K562 (cell line): ENCODE data around the gene TMEM204. TPM values are rescaled to one million over a fixed set of nuclear protein-coding genes. Genes with fewer than 3 reads are reported as not detected.

Experiments
- ATAC-seq: fragments of 200-7000 bp; cut with Tn5 transposase; 3 replicates; pipeline ENCODE4 v1.9.1; 2020; ENCODE audit warnings: moderate library complexity
- Bru-seq: library from RNA; stranded (reverse); fragments of 400-500 nt; gene quantifications from one replicate; lab custom pipeline; 2021; lab: Mats Ljungman, UMichigan
- BruChase-seq, 2 experiments: library from RNA; stranded (reverse); fragments of 400-500 nt; gene quantifications; one replicate each; lab custom pipeline; 2021; lab: Mats Ljungman, UMichigan
- BruUV-seq: library from RNA; stranded (reverse); fragments of 400-500 nt; replicated peaks from 2 replicates; lab custom pipeline; 2021; lab: Mats Ljungman, UMichigan
- CTCF ChIA-PET: fragments of 300-600 bp; formaldehyde crosslinking; extraction: SDS; loops from one replicate; lab custom pipeline; 2021; ENCODE audit warnings: low intra/inter-chr PET ratio; lab: Yijun Ruan, JAX
- POLR2A ChIA-PET: fragments of 300-600, 350-650 bp; sonication (Branson Sonifier 250); formaldehyde crosslinking; extraction: SDS; loops from one replicate; lab custom pipeline; 2021; ENCODE audit warnings: antibody characterized with exemption, inconsistent platforms; lab: Yijun Ruan, JAX
- DNase-seq, 4 experiments: peaks; one replicate each; pipeline versions ENCODE4 v3.0.0 to v3.0.0-alpha.2; 2011 to 2018; ENCODE audit warnings: low spot score in 3 of 4, mixed read lengths in 3 of 4; ENCODE audit errors: extremely low read depth in 1 of 4
- FAIRE-seq: peaks from 2 replicates; lab custom pipeline; 2011; peaks lifted over from hg19 to GRCh38; lab: Jason Lieb, UNC
- H2AFZ ChIP-seq: 2 replicates; pipeline ENCODE4 v1.6.0; 2011; ENCODE audit warnings: low read depth, low read length, control low read depth, inconsistent platforms
- H3K27ac ChIP-seq: fragments of 200-600 bp; 3 replicates; pipeline ENCODE4 v1.8.0; 2011; ENCODE audit warnings: low read depth, mild to moderate bottlenecking, control low read depth, inconsistent platforms, low read length, moderate library complexity, mixed read lengths; ENCODE audit errors: extremely low read depth
- H3K27me3 ChIP-seq, 2 experiments: fragments of 300-600 bp in 1 of 2; 2 replicates in 1 of 2; 3 replicates in 1 of 2; pipeline versions ENCODE4 v1.6.0 to v1.8.0; 2011; ENCODE audit warnings: inconsistent platforms in 2 of 2, low read length in 2 of 2, mild to moderate bottlenecking in 1 of 2, mixed read lengths in 1 of 2, moderate library complexity in 1 of 2; ENCODE audit not compliant: control insufficient read depth in 2 of 2, insufficient read depth in 2 of 2
- H3K36me3 ChIP-seq: fragments of 300-600 bp; 3 replicates; pipeline ENCODE4 v1.8.0; 2011; ENCODE audit warnings: mild to moderate bottlenecking, low read length, inconsistent platforms; ENCODE audit not compliant: control insufficient read depth, insufficient read depth
- H3K4me1 ChIP-seq, 2 experiments: fragments of 200-600 bp in 1 of 2; replicated peaks in 1 of 2; 2 replicates in 1 of 2; 3 replicates in 1 of 2; pipeline versions ENCODE4 v1.5.1 to v1.8.0; 2011; ENCODE audit warnings: inconsistent platforms in 2 of 2, low read length in 2 of 2, mild to moderate bottlenecking in 1 of 2, mixed read lengths in 1 of 2, moderate library complexity in 1 of 2; ENCODE audit not compliant: control insufficient read depth in 2 of 2, insufficient read depth in 2 of 2
- H3K4me2 ChIP-seq: 2 replicates; pipeline ENCODE4 v1.6.1; 2011; ENCODE audit warnings: low read length, control low read depth, inconsistent platforms, mixed read lengths; ENCODE audit not compliant: insufficient read depth
- H3K4me3 ChIP-seq: fragments of 200-600 bp; sonication (generic), shearing (Covaris generic); 2 replicates; pipeline ENCODE4 v1.5.1; 2016; ENCODE audit warnings: control low read depth, inconsistent platforms
- H3K79me2 ChIP-seq: fragments of 200-600 bp; 3 replicates; pipeline ENCODE4 v1.8.0; 2011; ENCODE audit warnings: low read length, inconsistent platforms; ENCODE audit not compliant: control insufficient read depth, insufficient read depth
- H3K9ac ChIP-seq, 2 experiments: 2 replicates each; pipeline versions ENCODE4 v1.6.0 to v1.6.1; 2011; ENCODE audit warnings: low read depth in 2 of 2, low read length in 2 of 2, control low read depth in 1 of 2, inconsistent platforms in 1 of 2, mild to moderate bottlenecking in 1 of 2, mixed read lengths in 1 of 2; ENCODE audit not compliant: insufficient read depth in 1 of 2
- H3K9me1 ChIP-seq: one replicate; pipeline ENCODE4 v1.6.0; 2011; ENCODE audit warnings: inconsistent platforms, mild to moderate bottlenecking, low read length, moderate library complexity; ENCODE audit not compliant: control insufficient read depth, insufficient read depth
- H3K9me3 ChIP-seq: replicated peaks from 2 replicates; pipeline ENCODE4 v1.5.1; 2011; ENCODE audit warnings: low read depth, low read length, inconsistent platforms; ENCODE audit not compliant: control insufficient read depth, insufficient read depth
- H4K20me1 ChIP-seq: replicated peaks from 2 replicates; pipeline ENCODE4 v1.6.1; 2011; ENCODE audit warnings: low read length, inconsistent platforms, mixed read lengths; ENCODE audit not compliant: control insufficient read depth, insufficient read depth
- BRD9 ChIP-seq: fragments of 450-650 bp; IDR thresholded peaks from 2 replicates; pipeline ENCODE4 v1.6.1; 2018; ENCODE audit warnings: low read depth; ENCODE audit not compliant: partially characterized antibody
- MCM7 ChIP-seq, 2 experiments: fragments of 450-650 bp; IDR thresholded peaks; 2 replicates each; pipeline ENCODE4 v1.6.1; 2016 to 2018
- ZKSCAN3 ChIP-seq: fragments of 250-450 bp; sonication (Bioruptor Pico); IDR thresholded peaks from 2 replicates; pipeline ENCODE4 v1.4.0; 2020
- WGBS: fragments of 100-300 bp; shearing (Covaris generic); methylation state at CpG from one replicate; pipeline ENCODE4 v1.1.6; 2016; ENCODE audit warnings: low coverage, mixed read lengths; ENCODE audit not compliant: insufficient coverage; ENCODE audit errors: missing lambda C conversion rate; 5-methylcytosine and 5-hydroxymethylcytosine counted together
- in situ Hi-C: fragments of 300-500 bp; cut with MboI; formaldehyde crosslinking; loops from 4 replicates; pipeline ENCODE4 v1.15.0; 2018; ENCODE audit warnings: inconsistent platforms, mixed read lengths
- intact Hi-C: fragments of 100-400 bp; cut with micrococcal nuclease; formaldehyde crosslinking; loops from 2 replicates; pipeline ENCODE4 v1.14.2; 2022
- long read RNA-seq, 3 experiments: library from polyadenylated mRNA in 2 of 3; library from RNA in 1 of 3; unstranded in 2 of 3; stranded (forward) in 1 of 3; transcript quantifications; one replicate each; pipeline ENCODE4 v2.0.0, GENCODE V29; 2019 to 2022
- polyA minus RNA-seq, 3 experiments: library from RNA; depleted of rRNA, polyadenylated mRNA; stranded (reverse); fragments of >200 nt; gene quantifications; 2 replicates each; pipeline ENCODE4 v1.2.3, GENCODE V29; 2011
- polyA plus RNA-seq, 8 experiments: library from polyadenylated mRNA; depleted of rRNA in 4 of 8; stranded (reverse) in 5 of 8; unstranded in 3 of 8; fragments of >200 nt; fragmentation: Nextera tagmentation in 2 of 8; fragmentation: Illumina TruSeq in 1 of 8; extraction: Ambion mirVana in 2 of 8; extraction: Trizol in 1 of 8; gene quantifications; 2 replicates each; pipeline versions ENCODE4 v1.2.1 to v1.2.3, GENCODE V29; 2011 to 2014; ENCODE audit warnings: inconsistent platforms in 1 of 8, missing spikeins in 1 of 8
- total RNA-seq, 7 experiments: library from RNA; depleted of rRNA in 6 of 7; stranded (reverse); fragments of >200 nt in 6 of 7; fragmentation: Illumina TruSeq in 2 of 7; extraction: Trizol in 2 of 7; gene quantifications; 2 replicates each; pipeline versions ENCODE4 v1.2.1 to v1.2.3, GENCODE V29; 2011 to 2021; ENCODE audit warnings: low replicate concordance in 1 of 7
- TF ChIP-seq, protein P1 (sequence below): IDR thresholded peaks from 2 replicates; pipeline ENCODE4 v1.6.1; 2012; ENCODE audit warnings: low read depth, low read length, improper control_type of control experiment, borderline replicate concordance
- TF ChIP-seq, protein P2 (sequence below): fragments of 250-450 bp; sonication (Bioruptor Pico); IDR thresholded peaks from 2 replicates; pipeline ENCODE4 v1.8.0; 2022; ENCODE audit warnings: moderate library complexity, mild to moderate bottlenecking, inconsistent platforms

The TMEM204 gene
- total RNA-seq (2011; cell fraction: chromatin; rRNA removed; ENCODE audit: low replicate concordance): not detected in 2 replicates
- total RNA-seq (2011; cell fraction: nucleolus; rRNA removed): not detected in 2 replicates
- not detected in 2 replicates for total RNA-seq (2011; cell fraction: nucleoplasm; rRNA removed)
- total RNA-seq (2014; rRNA removed) (not detected in 2 replicates), total RNA-seq (2014; rRNA removed; fragmentation: Illumina TruSeq; extraction: Trizol) (not detected in 2 replicates), total RNA-seq (2015; rRNA removed; fragmentation: Illumina TruSeq; extraction: Trizol) (not detected in 2 replicates), total RNA-seq (2021) (0.18 TPM in 1 of 2 replicates, not detected in the other), polyA plus RNA-seq (2011; rRNA removed) (not detected in 2 replicates), polyA plus RNA-seq (2014; fragmentation: Illumina TruSeq; extraction: Trizol) (not detected in 2 replicates), polyA plus RNA-seq (2014; fragmentation: Nextera tagmentation; extraction: Ambion mirVana) (under 1 TPM in 1 of 2 experiments, not detected in 1; 0.04 TPM), polyA plus RNA-seq (2014; rRNA removed) (not detected in 2 replicates), polyA minus RNA-seq (2011; rRNA and poly(A)+ RNA removed) (not detected in 2 replicates), Bru-seq, nascent RNA (percentile 14 among the genes with signal in this experiment), BruChase-seq, experiment 1, labeled RNA remaining after a 2-hour chase (not detected), BruChase-seq, experiment 2, labeled RNA remaining after a 6-hour chase (percentile 8 among the genes with signal in this experiment)
- polyA plus RNA-seq (2011; cell fraction: cytosol; rRNA removed): not detected in 2 replicates
- polyA plus RNA-seq (2011; cell fraction: nucleus; rRNA removed): not detected in 2 replicates
- 0.09 and 0.29 TPM in 2 replicates for polyA plus RNA-seq (2012)
- not detected in 2 replicates for polyA minus RNA-seq (2011; cell fraction: cytosol; rRNA and poly(A)+ RNA removed)
- polyA minus RNA-seq (2011; cell fraction: nucleus; rRNA and poly(A)+ RNA removed): not detected in 2 replicates
- long read RNA-seq, experiment 1, partial matches to known transcripts: 0 of 3 reads
- long read RNA-seq, experiment 1, other reads (novel, unspliced or antisense): 3 of 3 reads
- long read RNA-seq, experiment 2: 0 reads
- long read RNA-seq, experiment 3: 0 reads

DNA sequence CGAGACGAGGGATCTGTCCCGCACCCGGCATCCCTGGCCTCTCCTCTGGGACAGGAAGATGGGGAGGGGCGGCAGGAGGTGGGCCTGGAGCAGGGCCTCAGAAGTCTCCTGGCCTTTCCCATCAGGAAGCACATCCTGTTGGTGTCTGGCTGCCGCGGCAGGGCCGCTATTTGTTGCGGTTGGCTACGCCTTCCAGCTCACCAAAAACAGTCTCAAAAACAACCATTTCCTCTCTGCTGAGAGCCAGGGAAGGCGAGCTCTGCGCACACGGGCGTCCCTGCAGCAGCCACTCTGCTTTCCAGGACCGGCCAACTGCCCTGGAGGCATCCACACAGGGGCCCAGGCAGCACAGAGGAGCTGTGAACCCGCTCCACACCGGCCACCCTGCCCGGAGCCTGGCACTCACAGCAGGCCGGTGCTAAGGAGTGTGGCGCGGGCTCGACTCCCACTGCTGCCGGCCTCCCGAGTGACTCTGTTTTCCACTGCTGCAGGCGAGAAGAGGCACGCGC, at the start of gene TMEM204:
TMEM204 (plus strand) TSS at position 224 of the 509 bp plus-strand sequence. CDS start 610 bp downstream, outside the sequence.
- H3K4me1 ChIP-seq: peaks cover 0 to 72% of the 10 kb centered on the region in 2 experiments; a peak in 2 of 5 replicates
- H2AFZ ChIP-seq: no peak within 1 kb of the TSS
- H3K9me3 ChIP-seq: no peaks in the 10 kb centered on the region
- TF ChIP-seq, protein P1, sequence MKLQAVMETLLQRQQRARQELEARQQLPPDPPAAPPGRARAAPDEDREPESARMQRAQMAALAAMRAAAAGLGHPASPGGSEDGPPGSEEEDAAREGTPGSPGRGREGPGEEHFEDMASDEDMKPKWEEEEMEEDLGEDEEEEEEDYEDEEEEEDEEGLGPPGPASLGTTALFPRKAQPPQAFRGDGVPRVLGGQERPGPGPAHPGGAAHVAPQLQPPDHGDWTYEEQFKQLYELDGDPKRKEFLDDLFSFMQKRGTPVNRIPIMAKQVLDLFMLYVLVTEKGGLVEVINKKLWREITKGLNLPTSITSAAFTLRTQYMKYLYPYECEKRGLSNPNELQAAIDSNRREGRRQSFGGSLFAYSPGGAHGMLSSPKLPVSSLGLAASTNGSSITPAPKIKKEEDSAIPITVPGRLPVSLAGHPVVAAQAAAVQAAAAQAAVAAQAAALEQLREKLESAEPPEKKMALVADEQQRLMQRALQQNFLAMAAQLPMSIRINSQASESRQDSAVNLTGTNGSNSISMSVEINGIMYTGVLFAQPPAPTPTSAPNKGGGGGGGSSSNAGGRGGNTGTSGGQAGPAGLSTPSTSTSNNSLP: no peak
- no peak for TF ChIP-seq ZKSCAN3 (CRISPR knock-in tag)
- TF ChIP-seq BRD9: no peak
- TF ChIP-seq, protein P2, sequence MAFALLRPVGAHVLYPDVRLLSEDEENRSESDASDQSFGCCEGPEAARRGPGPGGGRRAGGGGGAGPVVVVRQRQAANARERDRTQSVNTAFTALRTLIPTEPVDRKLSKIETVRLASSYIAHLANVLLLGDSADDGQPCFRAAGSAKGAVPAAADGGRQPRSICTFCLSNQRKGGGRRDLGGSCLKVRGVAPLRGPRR (CRISPR knock-in tag): no peak
- no peak for TF ChIP-seq MCM7 (IDR thresholded peaks at IDR 0.05)
- no peak within 1 kb of the TSS for H3K4me3 ChIP-seq
- H4K20me1 ChIP-seq: peaks cover 8% of the 10 kb centered on the region; the same call in 1 of the 2 replicates
- ChIA-PET POLR2A (no interaction called here), CTCF (no interaction called here)
- peaks cover 21 to 80% of the 10 kb centered on the region in 2 experiments; a peak in 4 of 5 replicates for H3K27me3 ChIP-seq
- H3K79me2 ChIP-seq: no peaks in the 10 kb centered on the region
- peak within 1 kb of the TSS in 1 of 2 experiments; percentile 61; a peak in 1 of 4 replicates for H3K9ac ChIP-seq
- H3K9me1 ChIP-seq: no peaks in the 10 kb centered on the region
- H3K27ac ChIP-seq: no peak within 1 kb of the TSS
- no TSS peak for BruUV-seq
- intact Hi-C loops: no loop called here
- ATAC-seq: no peak
- no peak for DNase-seq
- FAIRE-seq: no peak
- H3K4me2 ChIP-seq: no peak within 1 kb of the TSS
- in situ Hi-C loops: no loop called here
- H3K36me3 ChIP-seq: no peaks in the 10 kb centered on the region
- WGBS: 44% methylated on average over 21 of the region's 27 CpGs
